K562 (cell line): ENCODE measurements around the gene ST6GALNAC5. TPM values are rescaled to one million over a fixed set of nuclear protein-coding genes. Genes with fewer than 3 reads are reported as not detected.

Source experiments
- ATAC-seq: fragments of 200-7000 bp; cut with Tn5 transposase; 3 replicates; pipeline ENCODE4 v1.9.1; 2020; ENCODE audit warnings: moderate library complexity
- BruUV-seq: library from RNA; stranded (reverse); fragments of 400-500 nt; replicated peaks from 2 replicates; lab custom pipeline; 2021; lab: Mats Ljungman, UMichigan
- CTCF ChIA-PET: fragments of 300-600 bp; formaldehyde crosslinking; extraction: SDS; loops from one replicate; lab custom pipeline; 2021; ENCODE audit warnings: low intra/inter-chr PET ratio; lab: Yijun Ruan, JAX
- POLR2A ChIA-PET: fragments of 300-600, 350-650 bp; sonication (Branson Sonifier 250); formaldehyde crosslinking; extraction: SDS; loops from one replicate; lab custom pipeline; 2021; ENCODE audit warnings: antibody characterized with exemption, inconsistent platforms; lab: Yijun Ruan, JAX
- DNase-seq, 4 experiments: peaks; one replicate each; pipeline versions ENCODE4 v3.0.0 to v3.0.0-alpha.2; 2011 to 2018; ENCODE audit warnings: low spot score in 3 of 4, mixed read lengths in 3 of 4; ENCODE audit errors: extremely low read depth in 1 of 4
- FAIRE-seq: peaks from 2 replicates; lab custom pipeline; 2011; peaks lifted over from hg19 to GRCh38; lab: Jason Lieb, UNC
- H2AFZ ChIP-seq: 2 replicates; pipeline ENCODE4 v1.6.0; 2011; ENCODE audit warnings: low read depth, low read length, control low read depth, inconsistent platforms
- H3K27ac ChIP-seq: fragments of 200-600 bp; 3 replicates; pipeline ENCODE4 v1.8.0; 2011; ENCODE audit warnings: low read depth, mild to moderate bottlenecking, control low read depth, inconsistent platforms, low read length, moderate library complexity, mixed read lengths; ENCODE audit errors: extremely low read depth
- H3K27me3 ChIP-seq, 2 experiments: fragments of 300-600 bp in 1 of 2; 2 replicates in 1 of 2; 3 replicates in 1 of 2; pipeline versions ENCODE4 v1.6.0 to v1.8.0; 2011; ENCODE audit warnings: inconsistent platforms in 2 of 2, low read length in 2 of 2, mild to moderate bottlenecking in 1 of 2, mixed read lengths in 1 of 2, moderate library complexity in 1 of 2; ENCODE audit not compliant: control insufficient read depth in 2 of 2, insufficient read depth in 2 of 2
- H3K36me3 ChIP-seq: fragments of 300-600 bp; 3 replicates; pipeline ENCODE4 v1.8.0; 2011; ENCODE audit warnings: mild to moderate bottlenecking, low read length, inconsistent platforms; ENCODE audit not compliant: control insufficient read depth, insufficient read depth
- H3K4me1 ChIP-seq, 2 experiments: fragments of 200-600 bp in 1 of 2; replicated peaks in 1 of 2; 2 replicates in 1 of 2; 3 replicates in 1 of 2; pipeline versions ENCODE4 v1.5.1 to v1.8.0; 2011; ENCODE audit warnings: inconsistent platforms in 2 of 2, low read length in 2 of 2, mild to moderate bottlenecking in 1 of 2, mixed read lengths in 1 of 2, moderate library complexity in 1 of 2; ENCODE audit not compliant: control insufficient read depth in 2 of 2, insufficient read depth in 2 of 2
- H3K4me2 ChIP-seq: 2 replicates; pipeline ENCODE4 v1.6.1; 2011; ENCODE audit warnings: low read length, control low read depth, inconsistent platforms, mixed read lengths; ENCODE audit not compliant: insufficient read depth
- H3K4me3 ChIP-seq: fragments of 200-600 bp; sonication (generic), shearing (Covaris generic); 2 replicates; pipeline ENCODE4 v1.5.1; 2016; ENCODE audit warnings: control low read depth, inconsistent platforms
- H3K79me2 ChIP-seq: fragments of 200-600 bp; 3 replicates; pipeline ENCODE4 v1.8.0; 2011; ENCODE audit warnings: low read length, inconsistent platforms; ENCODE audit not compliant: control insufficient read depth, insufficient read depth
- H3K9ac ChIP-seq, 2 experiments: 2 replicates each; pipeline versions ENCODE4 v1.6.0 to v1.6.1; 2011; ENCODE audit warnings: low read depth in 2 of 2, low read length in 2 of 2, control low read depth in 1 of 2, inconsistent platforms in 1 of 2, mild to moderate bottlenecking in 1 of 2, mixed read lengths in 1 of 2; ENCODE audit not compliant: insufficient read depth in 1 of 2
- H3K9me1 ChIP-seq: one replicate; pipeline ENCODE4 v1.6.0; 2011; ENCODE audit warnings: inconsistent platforms, mild to moderate bottlenecking, low read length, moderate library complexity; ENCODE audit not compliant: control insufficient read depth, insufficient read depth
- H3K9me3 ChIP-seq: replicated peaks from 2 replicates; pipeline ENCODE4 v1.5.1; 2011; ENCODE audit warnings: low read depth, low read length, inconsistent platforms; ENCODE audit not compliant: control insufficient read depth, insufficient read depth
- H4K20me1 ChIP-seq: replicated peaks from 2 replicates; pipeline ENCODE4 v1.6.1; 2011; ENCODE audit warnings: low read length, inconsistent platforms, mixed read lengths; ENCODE audit not compliant: control insufficient read depth, insufficient read depth
- BRF1 ChIP-seq: IDR thresholded peaks from 3 replicates; pipeline ENCODE4 v1.6.1; 2011; ENCODE audit warnings: borderline replicate concordance, mild to moderate bottlenecking; ENCODE audit not compliant: insufficient read length; ENCODE audit errors: extremely low read depth
- CEBPG ChIP-seq, 3 experiments: fragments of 200-800 bp in 1 of 3; sonication (Bioruptor generic) in 1 of 3; sonication (generic) in 1 of 3; formaldehyde crosslinking in 1 of 3; IDR thresholded peaks in 2 of 3; conservative IDR thresholded peaks in 1 of 3; 2 replicates each; pipeline versions ENCODE4 v1.6.1 to v1.8.0; 2016 to 2022; ENCODE audit warnings: missing compliant biosample characterization in 2 of 3, missing genetic modification characterization in 2 of 3, mild to moderate bottlenecking in 1 of 3, missing genetic modification reagents in 1 of 3
- POLR2G ChIP-seq: fragments of 200-400 bp; formaldehyde crosslinking; IDR thresholded peaks from 2 replicates; pipeline ENCODE4 v1.6.1; 2017; ENCODE audit warnings: low read depth, mild to moderate bottlenecking, antibody characterized with exemption, low read length, moderate library complexity
- RBBP5 ChIP-seq: fragments of 200-600 bp; sonication (generic); IDR thresholded peaks from 2 replicates; pipeline ENCODE4 v1.6.1; 2012; ENCODE audit warnings: borderline replicate concordance, mild to moderate bottlenecking, low read length, control low read depth, inconsistent platforms; ENCODE audit not compliant: insufficient read depth, poor library complexity, severe bottlenecking
- TAL1 ChIP-seq: fragments of 450-650 bp; IDR thresholded peaks from 2 replicates; pipeline ENCODE4 v1.6.1; 2016; ENCODE audit warnings: mild to moderate bottlenecking
- ZNF165 ChIP-seq: fragments of 250-450 bp; sonication (Bioruptor Pico); IDR thresholded peaks from 2 replicates; pipeline ENCODE4 v1.4.0; 2020; ENCODE audit warnings: borderline replicate concordance
- ZNF354B ChIP-seq: fragments of 250-450 bp; sonication (Bioruptor Pico); IDR thresholded peaks from 2 replicates; pipeline ENCODE4 v1.4.0; 2020
- ZNF408 ChIP-seq: fragments of 250-450 bp; sonication (Bioruptor Pico); IDR thresholded peaks from 2 replicates; pipeline ENCODE4 v1.4.0; 2020; ENCODE audit warnings: low read depth, mild to moderate bottlenecking, moderate library complexity
- ZNF695 ChIP-seq: fragments of 450-650 bp; formaldehyde crosslinking; IDR thresholded peaks from 2 replicates; pipeline ENCODE4 v1.4.0; 2020; ENCODE audit warnings: mild to moderate bottlenecking, moderate library complexity
- WGBS: fragments of 100-300 bp; shearing (Covaris generic); methylation state at CpG from one replicate; pipeline ENCODE4 v1.1.6; 2016; ENCODE audit warnings: low coverage, mixed read lengths; ENCODE audit not compliant: insufficient coverage; ENCODE audit errors: missing lambda C conversion rate; 5-methylcytosine and 5-hydroxymethylcytosine counted together
- in situ Hi-C: fragments of 300-500 bp; cut with MboI; formaldehyde crosslinking; loops from 4 replicates; pipeline ENCODE4 v1.15.0; 2018; ENCODE audit warnings: inconsistent platforms, mixed read lengths
- intact Hi-C: fragments of 100-400 bp; cut with micrococcal nuclease; formaldehyde crosslinking; loops from 2 replicates; pipeline ENCODE4 v1.14.2; 2022
- polyA plus RNA-seq, 8 experiments: library from polyadenylated mRNA; depleted of rRNA in 4 of 8; stranded (reverse) in 5 of 8; unstranded in 3 of 8; fragments of >200 nt; fragmentation: Nextera tagmentation in 2 of 8; fragmentation: Illumina TruSeq in 1 of 8; extraction: Ambion mirVana in 2 of 8; extraction: Trizol in 1 of 8; gene quantifications; 2 replicates each; pipeline versions ENCODE4 v1.2.1 to v1.2.3, GENCODE V29; 2011 to 2014; ENCODE audit warnings: inconsistent platforms in 1 of 8, missing spikeins in 1 of 8
- total RNA-seq, 7 experiments: library from RNA; depleted of rRNA in 6 of 7; stranded (reverse); fragments of >200 nt in 6 of 7; fragmentation: Illumina TruSeq in 2 of 7; extraction: Trizol in 2 of 7; gene quantifications; 2 replicates each; pipeline versions ENCODE4 v1.2.1 to v1.2.3, GENCODE V29; 2011 to 2021; ENCODE audit warnings: low replicate concordance in 1 of 7
- TF ChIP-seq, protein P1 (sequence below): fragments of 450-650 bp; IDR thresholded peaks from 2 replicates; pipeline ENCODE4 v1.7.1; 2018; ENCODE audit warnings: mild to moderate bottlenecking, low read depth; ENCODE audit not compliant: partially characterized antibody
- TF ChIP-seq, protein P2 (sequence below): fragments of 450-650 bp; IDR thresholded peaks from one replicate; pipeline ENCODE4 v1.6.1; 2018; ENCODE audit warnings: mild to moderate bottlenecking, moderate library complexity; ENCODE audit not compliant: partially characterized antibody
- TF ChIP-seq, protein P3 (sequence below): IDR thresholded peaks from 2 replicates; pipeline ENCODE4 v1.6.1; 2011; ENCODE audit warnings: borderline replicate concordance, low read depth, mild to moderate bottlenecking, moderate library complexity, low read length; ENCODE audit not compliant: insufficient read depth, poor library complexity, severe bottlenecking
- TF ChIP-seq, protein P4 (sequence below): fragments of 450-650 bp; IDR thresholded peaks from 2 replicates; pipeline ENCODE4 v1.6.1; 2016; ENCODE audit warnings: missing biosample characterization, missing genetic modification characterization

The ST6GALNAC5 gene
- total and polyA plus RNA-seq, 9 of the 15 experiments (the other 6 are each of a cell fraction or from before 2014, with no cell fraction given), result 0.04 to 0.14 TPM; not detected in 7

DNA sequence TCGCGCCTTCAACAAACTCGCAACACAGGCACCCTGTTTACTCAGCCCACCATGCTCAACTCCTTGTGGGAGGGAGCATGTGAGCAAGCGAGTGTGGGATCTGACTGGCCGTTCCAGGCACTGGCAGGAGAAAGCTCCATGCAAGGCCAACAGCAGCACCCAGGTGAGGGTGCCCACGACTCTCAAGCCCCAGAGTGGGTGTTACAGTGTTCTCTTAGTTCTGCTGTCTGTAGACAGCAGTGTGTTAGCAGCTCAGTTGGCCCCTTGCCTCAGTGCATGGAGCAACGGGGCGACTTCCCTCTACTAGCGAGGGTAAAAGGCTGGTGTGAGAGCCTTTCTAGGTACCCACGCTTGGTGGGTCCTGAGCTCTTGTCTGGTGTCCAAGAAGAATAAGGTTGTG lies 237.4 kb downstream of the ST6GALNAC5 start:
- Histone ChIP-seq H3K27ac (no peak overlapping the region), H3K27me3 (no peaks in the 10 kb centered on the region), H3K79me2 (no peaks in the 10 kb centered on the region), H3K9ac (no peak overlapping the region), H3K9me3 (no peaks in the 10 kb centered on the region), H3K4me3 (no peak overlapping the region), H4K20me1 (no peaks in the 10 kb centered on the region), H2AFZ (no peak overlapping the region), H3K4me2 (no peak overlapping the region), H3K9me1 (no peaks in the 10 kb centered on the region), H3K36me3 (no peaks in the 10 kb centered on the region), H3K4me1 (no peaks in the 10 kb centered on the region)
- WGBS, result 73% methylated on average over 10 of the region's 10 CpGs
- intact Hi-C loops (no loop called here), in situ Hi-C loops (no loop called here)
- ChIA-PET CTCF (interaction anchor here (0.6 kb wide), 1 partner anchor 28 kb away, joined by 3 read pairs; no protein-coding TSS in a partner anchor), POLR2A (no interaction called here)
- ATAC-seq, result no peak
- no TSS peak for BruUV-seq
- no peak for FAIRE-seq
- DNase-seq, result no peak
- TF ChIP-seq BRF1, result no peak
- no peak for TF ChIP-seq CEBPG (CRISPR knock-in tag; IDR thresholded peaks at IDR 0.05)
- no peak for TF ChIP-seq CEBPG (tag; conservative IDR thresholded peaks at IDR 0.05 in 1 of 2, IDR thresholded peaks at IDR 0.05 in 1 of 2)
- no peak for TF ChIP-seq ZNF165
- TF ChIP-seq, protein P1, sequence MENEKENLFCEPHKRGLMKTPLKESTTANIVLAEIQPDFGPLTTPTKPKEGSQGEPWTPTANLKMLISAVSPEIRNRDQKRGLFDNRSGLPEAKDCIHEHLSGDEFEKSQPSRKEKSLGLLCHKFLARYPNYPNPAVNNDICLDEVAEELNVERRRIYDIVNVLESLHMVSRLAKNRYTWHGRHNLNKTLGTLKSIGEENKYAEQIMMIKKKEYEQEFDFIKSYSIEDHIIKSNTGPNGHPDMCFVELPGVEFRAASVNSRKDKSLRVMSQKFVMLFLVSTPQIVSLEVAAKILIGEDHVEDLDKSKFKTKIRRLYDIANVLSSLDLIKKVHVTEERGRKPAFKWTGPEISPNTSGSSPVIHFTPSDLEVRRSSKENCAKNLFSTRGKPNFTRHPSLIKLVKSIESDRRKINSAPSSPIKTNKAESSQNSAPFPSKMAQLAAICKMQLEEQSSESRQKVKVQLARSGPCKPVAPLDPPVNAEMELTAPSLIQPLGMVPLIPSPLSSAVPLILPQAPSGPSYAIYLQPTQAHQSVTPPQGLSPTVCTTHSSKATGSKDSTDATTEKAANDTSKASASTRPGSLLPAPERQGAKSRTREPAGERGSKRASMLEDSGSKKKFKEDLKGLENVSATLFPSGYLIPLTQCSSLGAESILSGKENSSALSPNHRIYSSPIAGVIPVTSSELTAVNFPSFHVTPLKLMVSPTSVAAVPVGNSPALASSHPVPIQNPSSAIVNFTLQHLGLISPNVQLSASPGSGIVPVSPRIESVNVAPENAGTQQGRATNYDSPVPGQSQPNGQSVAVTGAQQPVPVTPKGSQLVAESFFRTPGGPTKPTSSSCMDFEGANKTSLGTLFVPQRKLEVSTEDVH, result no peak
- TF ChIP-seq, protein P2, sequence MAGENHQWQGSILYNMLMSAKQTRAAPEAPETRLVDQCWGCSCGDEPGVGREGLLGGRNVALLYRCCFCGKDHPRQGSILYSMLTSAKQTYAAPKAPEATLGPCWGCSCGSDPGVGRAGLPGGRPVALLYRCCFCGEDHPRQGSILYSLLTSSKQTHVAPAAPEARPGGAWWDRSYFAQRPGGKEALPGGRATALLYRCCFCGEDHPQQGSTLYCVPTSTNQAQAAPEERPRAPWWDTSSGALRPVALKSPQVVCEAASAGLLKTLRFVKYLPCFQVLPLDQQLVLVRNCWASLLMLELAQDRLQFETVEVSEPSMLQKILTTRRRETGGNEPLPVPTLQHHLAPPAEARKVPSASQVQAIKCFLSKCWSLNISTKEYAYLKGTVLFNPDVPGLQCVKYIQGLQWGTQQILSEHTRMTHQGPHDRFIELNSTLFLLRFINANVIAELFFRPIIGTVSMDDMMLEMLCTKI, result no peak
- TF ChIP-seq, protein P3, sequence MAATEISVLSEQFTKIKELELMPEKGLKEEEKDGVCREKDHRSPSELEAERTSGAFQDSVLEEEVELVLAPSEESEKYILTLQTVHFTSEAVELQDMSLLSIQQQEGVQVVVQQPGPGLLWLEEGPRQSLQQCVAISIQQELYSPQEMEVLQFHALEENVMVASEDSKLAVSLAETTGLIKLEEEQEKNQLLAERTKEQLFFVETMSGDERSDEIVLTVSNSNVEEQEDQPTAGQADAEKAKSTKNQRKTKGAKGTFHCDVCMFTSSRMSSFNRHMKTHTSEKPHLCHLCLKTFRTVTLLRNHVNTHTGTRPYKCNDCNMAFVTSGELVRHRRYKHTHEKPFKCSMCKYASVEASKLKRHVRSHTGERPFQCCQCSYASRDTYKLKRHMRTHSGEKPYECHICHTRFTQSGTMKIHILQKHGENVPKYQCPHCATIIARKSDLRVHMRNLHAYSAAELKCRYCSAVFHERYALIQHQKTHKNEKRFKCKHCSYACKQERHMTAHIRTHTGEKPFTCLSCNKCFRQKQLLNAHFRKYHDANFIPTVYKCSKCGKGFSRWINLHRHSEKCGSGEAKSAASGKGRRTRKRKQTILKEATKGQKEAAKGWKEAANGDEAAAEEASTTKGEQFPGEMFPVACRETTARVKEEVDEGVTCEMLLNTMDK, result no peak
- no peak for TF ChIP-seq ZNF408 (CRISPR knock-in tag)
- TF ChIP-seq ZNF695 (CRISPR knock-in tag), result no peak
- TF ChIP-seq, protein P4, sequence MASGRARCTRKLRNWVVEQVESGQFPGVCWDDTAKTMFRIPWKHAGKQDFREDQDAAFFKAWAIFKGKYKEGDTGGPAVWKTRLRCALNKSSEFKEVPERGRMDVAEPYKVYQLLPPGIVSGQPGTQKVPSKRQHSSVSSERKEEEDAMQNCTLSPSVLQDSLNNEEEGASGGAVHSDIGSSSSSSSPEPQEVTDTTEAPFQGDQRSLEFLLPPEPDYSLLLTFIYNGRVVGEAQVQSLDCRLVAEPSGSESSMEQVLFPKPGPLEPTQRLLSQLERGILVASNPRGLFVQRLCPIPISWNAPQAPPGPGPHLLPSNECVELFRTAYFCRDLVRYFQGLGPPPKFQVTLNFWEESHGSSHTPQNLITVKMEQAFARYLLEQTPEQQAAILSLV (tag), result no peak
- no peak for TF ChIP-seq ZNF354B (CRISPR knock-in tag)
- TF ChIP-seq TAL1, result no peak
- no peak for TF ChIP-seq RBBP5
- no peak for TF ChIP-seq POLR2G
